Ishikawa (cell line): ENCODE results near the gene FCN2.

Experiments
- CREB1 ChIP-seq: IDR thresholded peaks from 2 replicates; pipeline ENCODE4 v1.6.1; 2012; ENCODE audit warnings: low read depth
- EGR1 ChIP-seq: IDR thresholded peaks from 2 replicates; pipeline ENCODE4 v1.6.1; 2012
- EP300 ChIP-seq: IDR thresholded peaks from 2 replicates; pipeline ENCODE4 v1.6.1; 2012; ENCODE audit warnings: borderline replicate concordance
- MAX ChIP-seq: IDR thresholded peaks from 2 replicates; pipeline ENCODE4 v1.6.1; 2012
- NFIC ChIP-seq: IDR thresholded peaks from 2 replicates; pipeline ENCODE4 v1.6.1; 2012
- RAD21 ChIP-seq: IDR thresholded peaks from 2 replicates; pipeline ENCODE4 v1.6.1; 2012; ENCODE audit warnings: low read depth
- REST ChIP-seq: IDR thresholded peaks from 2 replicates; pipeline ENCODE4 v1.6.1; 2012; ENCODE audit warnings: low read depth, mild to moderate bottlenecking
- TAF1 ChIP-seq: IDR thresholded peaks from 2 replicates; pipeline ENCODE4 v1.6.1; 2012; ENCODE audit warnings: low read depth, mild to moderate bottlenecking
- USF1 ChIP-seq: IDR thresholded peaks from 2 replicates; pipeline ENCODE4 v1.6.1; 2012
- YY1 ChIP-seq: IDR thresholded peaks from 2 replicates; pipeline ENCODE4 v1.6.1; 2012; ENCODE audit warnings: low read depth

- TF ChIP-seq RAD21: no peak
- TF ChIP-seq YY1: no peak
- no peak for TF ChIP-seq EP300
- no peak for TF ChIP-seq USF1
- no peak for TF ChIP-seq REST
- TF ChIP-seq EGR1: no peak
- TF ChIP-seq MAX: no peak
- TF ChIP-seq CREB1: no peak
- no peak for TF ChIP-seq NFIC
- no peak for TF ChIP-seq TAF1
Measured at GRCh38 chr9:134936346-134937163, 55.9 kb downstream of the FCN2 start.
